CD14-positive monocyte (primary cell): ENCODE measurements around the gene MPL. TPM values are rescaled to one million over a fixed set of nuclear protein-coding genes. Genes with fewer than 3 reads are reported as not detected.

Experiments used
- DNase-seq, 3 donors: peaks; one replicate each; pipeline ENCODE4 v3.0.0-alpha.2; 2011 to 2022
- H2AFZ ChIP-seq: 2 replicates; pipeline ENCODE4 v1.6.0; 2012; ENCODE audit warnings: mild to moderate bottlenecking, low read depth, low read length, inconsistent platforms; ENCODE audit not compliant: insufficient read depth, poor library complexity, severe bottlenecking
- H3K27ac ChIP-seq, 2 donors: 1 replicate in 1 of 2; 2 replicates in 1 of 2; pipeline ENCODE4 v1.5.1; 2012 to 2013; ENCODE audit warnings: low read length in 2 of 2, control low read depth in 1 of 2, inconsistent platforms in 1 of 2, low read depth in 1 of 2, mild to moderate bottlenecking in 1 of 2
- H3K27me3 ChIP-seq, 2 donors: one replicate each; pipeline versions ENCODE4 v1.6.0 to v1.6.1; 2011 to 2013; ENCODE audit warnings: low read length in 2 of 2; ENCODE audit not compliant: control insufficient read depth in 2 of 2, insufficient read depth in 2 of 2
- H3K36me3 ChIP-seq, 2 donors: replicated peaks in 1 of 2; 1 replicate in 1 of 2; 2 replicates in 1 of 2; pipeline versions ENCODE4 v1.5.1 to v1.6.1; 2012 to 2013; ENCODE audit warnings: low read length in 2 of 2, control low read depth in 1 of 2, inconsistent platforms in 1 of 2, mild to moderate bottlenecking in 1 of 2; ENCODE audit not compliant: insufficient read depth in 2 of 2, control insufficient read depth in 1 of 2
- H3K4me1 ChIP-seq, 2 donors: 1 replicate in 1 of 2; 2 replicates in 1 of 2; pipeline versions ENCODE4 v1.5.1 to v1.6.1; 2012 to 2013; ENCODE audit warnings: low read length in 2 of 2, control low read depth in 1 of 2, inconsistent platforms in 1 of 2, mild to moderate bottlenecking in 1 of 2, moderate library complexity in 1 of 2; ENCODE audit not compliant: insufficient read depth in 2 of 2, control insufficient read depth in 1 of 2
- H3K4me2 ChIP-seq: replicated peaks from 2 replicates; pipeline ENCODE3; 2012; ENCODE audit warnings: low read length, moderate library complexity, mild to moderate bottlenecking; ENCODE audit not compliant: poor library complexity, severe bottlenecking; ENCODE audit errors: extremely low read depth
- H3K4me3 ChIP-seq, 3 experiments: fragments of 200-600 bp in 1 of 3; sonication (generic) in 1 of 3; replicated peaks in 1 of 3; 1 replicate in 2 of 3; 2 replicates in 1 of 3; pipeline ENCODE4 v1.5.1; 2011 to 2013; ENCODE audit warnings: low read length in 3 of 3, mild to moderate bottlenecking in 3 of 3, control low read depth in 2 of 3, low read depth in 2 of 3, inconsistent platforms in 1 of 3, moderate library complexity in 1 of 3
- H3K79me2 ChIP-seq: 2 replicates; pipeline ENCODE4 v1.6.0; 2012; ENCODE audit warnings: mild to moderate bottlenecking, control low read depth, inconsistent platforms, low read length, moderate library complexity; ENCODE audit not compliant: insufficient read depth
- H3K9ac ChIP-seq: 2 replicates; pipeline ENCODE4 v1.6.0; 2017; ENCODE audit warnings: low read length, mild to moderate bottlenecking; ENCODE audit not compliant: insufficient read depth, poor library complexity, severe bottlenecking
- H3K9me3 ChIP-seq, 2 donors: replicated peaks in 1 of 2; 1 replicate in 1 of 2; 2 replicates in 1 of 2; pipeline versions ENCODE4 v1.5.1 to v1.6.1; 2012 to 2013; ENCODE audit warnings: low read length in 2 of 2, control low read depth in 1 of 2; ENCODE audit not compliant: control insufficient read depth in 1 of 2, insufficient read depth in 1 of 2
- H4K20me1 ChIP-seq: 2 replicates; pipeline ENCODE4 v1.6.0; 2012; ENCODE audit warnings: mild to moderate bottlenecking, low read length, control low read depth, moderate library complexity; ENCODE audit not compliant: insufficient read depth
- H3K27ac Mint-ChIP-seq, 7 donors: one replicate each; pipeline ENCODE4 v1.8.0; 2020; ENCODE audit warnings: mild to moderate bottlenecking in 7 of 7, mixed read lengths in 7 of 7, moderate library complexity in 6 of 7, inconsistent platforms in 2 of 7
- H3K27me3 Mint-ChIP-seq, 3 donors: one replicate each; pipeline ENCODE4 v1.8.0; 2021 to 2022; ENCODE audit warnings: low read depth in 3 of 3, mild to moderate bottlenecking in 3 of 3, mixed read lengths in 3 of 3, moderate library complexity in 3 of 3, inconsistent platforms in 1 of 3
- H3K36me3 Mint-ChIP-seq, 2 donors: one replicate each; pipeline ENCODE4 v1.8.0; 2020; ENCODE audit warnings: mixed read lengths in 2 of 2, inconsistent platforms in 1 of 2, mild to moderate bottlenecking in 1 of 2
- H3K4me1 Mint-ChIP-seq: one replicate; pipeline ENCODE4 v1.8.0; 2020; ENCODE audit warnings: mild to moderate bottlenecking, mixed read lengths
- H3K4me3 Mint-ChIP-seq, 2 donors: one replicate each; pipeline ENCODE4 v1.8.0; 2020; ENCODE audit warnings: mild to moderate bottlenecking in 2 of 2, mixed read lengths in 2 of 2, moderate library complexity in 1 of 2
- H3K9me3 Mint-ChIP-seq, 7 donors: one replicate each; pipeline ENCODE4 v1.8.0; 2020 to 2022; ENCODE audit warnings: mixed read lengths in 7 of 7, mild to moderate bottlenecking in 6 of 7, moderate library complexity in 6 of 7, inconsistent platforms in 2 of 7
- WGBS: methylation state at CpG from one replicate; pipeline ENCODE4 v1.1.5; 2013; ENCODE audit warnings: missing lambda C conversion rate; ENCODE audit not compliant: insufficient coverage; 5-methylcytosine and 5-hydroxymethylcytosine counted together
- intact Hi-C, 2 donors: fragments of 100-400 bp; cut with micrococcal nuclease; formaldehyde crosslinking; loops; one replicate each; pipeline versions ENCODE4 v1.15.0 to v1.15.1; 2023
- polyA plus RNA-seq, 3 donors: library from polyadenylated mRNA; depleted of rRNA in 1 of 3; unstranded in 2 of 3; stranded (reverse) in 1 of 3; fragments of 300-500 nt in 2 of 3; fragments of >200 nt in 1 of 3; fragmentation: Illumina TruSeq in 2 of 3; gene quantifications; 1 replicate in 2 of 3; 2 replicates in 1 of 3; pipeline ENCODE4 v1.2.3, GENCODE V29; 2012 to 2021
- TF ChIP-seq, protein P1 (sequence below): fragments of 200-600 bp; IDR thresholded peaks from one replicate; pipeline ENCODE4 v1.8.0; 2022; ENCODE audit warnings: antibody characterized with exemption, mild to moderate bottlenecking

The MPL gene
- polyA plus RNA-seq, 3 donors = not detected

DNA sequence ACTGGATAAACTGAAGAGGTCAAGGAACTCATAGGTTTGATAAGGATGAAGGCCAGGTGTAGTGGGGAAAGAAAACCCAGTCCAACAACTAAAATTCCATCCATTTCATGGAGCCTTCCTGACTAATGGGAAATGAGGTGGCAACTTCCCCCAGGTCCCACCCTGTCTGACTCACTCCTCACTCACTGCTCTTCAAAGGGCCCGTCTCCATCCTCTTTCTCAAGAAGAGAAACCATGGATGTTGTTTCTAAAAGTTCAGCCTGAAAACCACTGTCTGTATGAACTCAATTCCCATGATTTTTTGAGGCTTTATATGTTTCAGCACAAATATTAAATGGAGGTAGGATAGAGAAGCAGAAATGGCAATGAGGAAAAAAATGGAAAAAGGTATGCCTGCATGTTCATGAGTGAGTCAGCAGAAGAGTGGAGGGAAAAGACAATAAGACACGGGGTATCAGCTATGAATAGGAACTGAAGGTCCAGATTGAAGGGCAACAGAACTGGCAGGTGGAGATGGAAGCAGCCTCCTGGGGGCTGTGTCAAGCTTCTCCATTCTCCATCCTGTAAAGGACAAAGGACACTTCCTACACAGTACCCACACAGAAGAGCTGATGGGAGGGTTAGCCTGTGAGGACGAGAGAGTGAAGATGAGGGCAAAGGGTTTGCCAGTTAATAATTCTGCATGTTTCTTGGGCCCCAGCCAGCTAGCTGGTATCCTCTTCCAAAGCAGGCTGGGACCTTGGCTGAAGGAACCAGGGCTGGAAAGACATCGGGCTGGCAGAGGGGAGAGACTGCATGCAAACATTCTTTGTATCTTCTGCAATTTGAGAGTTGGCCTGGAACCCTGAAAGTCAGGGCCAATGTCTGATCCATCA is 35.7 kb downstream of the MPL start:
- H3K4me2 ChIP-seq = no peak overlapping the region
- Mint-ChIP-seq H3K27ac (no peak overlapping the region), H3K4me3 (no peak overlapping the region), H3K9me3 (no peaks in the 10 kb centered on the region), H3K36me3 (peaks cover 9 to 13% of the 10 kb centered on the region in 2 donors), H3K27me3 (peaks cover 0 to 2% (median 0%) of the 10 kb centered on the region in 3 donors), H3K4me1 (peaks cover 16% of the 10 kb centered on the region)
- intact Hi-C loops = no loop called here
- TF ChIP-seq, protein P1, sequence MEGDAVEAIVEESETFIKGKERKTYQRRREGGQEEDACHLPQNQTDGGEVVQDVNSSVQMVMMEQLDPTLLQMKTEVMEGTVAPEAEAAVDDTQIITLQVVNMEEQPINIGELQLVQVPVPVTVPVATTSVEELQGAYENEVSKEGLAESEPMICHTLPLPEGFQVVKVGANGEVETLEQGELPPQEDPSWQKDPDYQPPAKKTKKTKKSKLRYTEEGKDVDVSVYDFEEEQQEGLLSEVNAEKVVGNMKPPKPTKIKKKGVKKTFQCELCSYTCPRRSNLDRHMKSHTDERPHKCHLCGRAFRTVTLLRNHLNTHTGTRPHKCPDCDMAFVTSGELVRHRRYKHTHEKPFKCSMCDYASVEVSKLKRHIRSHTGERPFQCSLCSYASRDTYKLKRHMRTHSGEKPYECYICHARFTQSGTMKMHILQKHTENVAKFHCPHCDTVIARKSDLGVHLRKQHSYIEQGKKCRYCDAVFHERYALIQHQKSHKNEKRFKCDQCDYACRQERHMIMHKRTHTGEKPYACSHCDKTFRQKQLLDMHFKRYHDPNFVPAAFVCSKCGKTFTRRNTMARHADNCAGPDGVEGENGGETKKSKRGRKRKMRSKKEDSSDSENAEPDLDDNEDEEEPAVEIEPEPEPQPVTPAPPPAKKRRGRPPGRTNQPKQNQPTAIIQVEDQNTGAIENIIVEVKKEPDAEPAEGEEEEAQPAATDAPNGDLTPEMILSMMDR = no peak
- WGBS = 100% methylated on average over 1 of the region's 4 CpGs
- no peak overlapping the region for H2AFZ ChIP-seq
- no peak overlapping the region for H3K9ac ChIP-seq
- H3K79me2 ChIP-seq = peaks cover 10% of the 10 kb centered on the region
- H4K20me1 ChIP-seq = peaks cover 14% of the 10 kb centered on the region
- no peaks in the 10 kb centered on the region for H3K27me3 ChIP-seq
- peaks cover 0 to 4% of the 10 kb centered on the region in 2 donors for H3K36me3 ChIP-seq
- DNase-seq = peak; percentile 19 to 73 (median 51)
- H3K9me3 ChIP-seq = no peaks in the 10 kb centered on the region
- H3K27ac ChIP-seq = peak overlapping the region in 1 of 2 donors; percentile 29
- H3K4me3 ChIP-seq = no peak overlapping the region
- H3K4me1 ChIP-seq = peaks cover 18 to 27% of the 10 kb centered on the region in 2 donors

DNA sequence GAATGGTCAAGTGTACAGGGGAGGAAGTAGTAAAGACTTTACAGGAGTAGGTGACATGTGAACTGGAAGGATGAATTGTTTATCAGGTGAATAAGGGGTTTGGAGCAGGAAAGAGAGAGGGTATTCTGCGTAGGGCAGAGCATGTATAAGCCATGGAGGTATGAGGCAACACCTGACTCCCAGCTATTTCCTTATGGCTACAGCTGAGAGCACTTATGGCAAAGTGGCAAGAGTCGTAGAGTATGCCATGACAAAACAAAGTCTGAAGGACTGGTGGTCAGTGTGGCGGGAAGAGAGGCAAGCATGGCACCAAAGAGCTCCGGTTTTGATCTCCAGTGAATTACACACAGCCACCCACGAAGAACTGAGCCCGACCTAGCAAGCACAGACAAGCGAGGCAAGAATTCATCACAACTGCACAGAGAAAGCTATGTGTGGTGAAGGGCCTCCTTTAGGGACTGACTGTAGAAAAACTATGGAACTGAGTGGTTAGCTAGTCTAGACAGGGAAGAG is 39.2 kb downstream of the MPL start:
- Mint-ChIP-seq H3K27ac (no peak overlapping the region), H3K4me1 (peaks cover 13% of the 10 kb centered on the region), H3K27me3 (peaks cover 0 to 2% (median 0%) of the 10 kb centered on the region in 3 donors), H3K4me3 (no peak overlapping the region), H3K9me3 (no peaks in the 10 kb centered on the region), H3K36me3 (peaks cover 19 to 29% of the 10 kb centered on the region in 2 donors)
- Histone ChIP-seq H3K27me3 (no peaks in the 10 kb centered on the region), H3K9ac (no peak overlapping the region), H3K4me2 (no peak overlapping the region), H3K4me3 (no peak overlapping the region), H3K4me1 (peaks cover 18 to 28% of the 10 kb centered on the region in 2 donors), H3K79me2 (no peaks in the 10 kb centered on the region), H3K9me3 (no peaks in the 10 kb centered on the region), H3K36me3 (peaks cover 0 to 12% of the 10 kb centered on the region in 2 donors), H4K20me1 (peaks cover 9% of the 10 kb centered on the region), H2AFZ (no peak overlapping the region), H3K27ac (no peak overlapping the region)
- no peak for DNase-seq
- 97% methylated on average over 3 of the region's 7 CpGs for WGBS
- TF ChIP-seq, protein P1 = no peak
- intact Hi-C loops = no loop called here
